GM19372 (cell line): ENCODE results near the gene ANO6.

Experiments
- ATAC-seq: cut with Tn5 transposase; IDR thresholded peaks from one replicate; pipeline ENCODE4 v1.9.1; 2021; ENCODE audit warnings: mild to moderate bottlenecking, low read depth, moderate library complexity; ENCODE audit not compliant: unreplicated experiment

Gene ANO6

GRCh38 chr12:45212064-45212463, 3.8 kb upstream of the ANO6 start:
- ATAC-seq, result no peak

- no peak for ATAC-seq
Observed at GRCh38 chr12:45213107-45213506, 2.8 kb upstream of the ANO6 start.

- no peak for ATAC-seq
Observed at GRCh38 chr12:45214071-45214470, 1.8 kb upstream of the ANO6 start.

- no peak for ATAC-seq
Observed at GRCh38 chr12:45214749-45215418, 1.0 kb upstream of the ANO6 start.

DNA sequence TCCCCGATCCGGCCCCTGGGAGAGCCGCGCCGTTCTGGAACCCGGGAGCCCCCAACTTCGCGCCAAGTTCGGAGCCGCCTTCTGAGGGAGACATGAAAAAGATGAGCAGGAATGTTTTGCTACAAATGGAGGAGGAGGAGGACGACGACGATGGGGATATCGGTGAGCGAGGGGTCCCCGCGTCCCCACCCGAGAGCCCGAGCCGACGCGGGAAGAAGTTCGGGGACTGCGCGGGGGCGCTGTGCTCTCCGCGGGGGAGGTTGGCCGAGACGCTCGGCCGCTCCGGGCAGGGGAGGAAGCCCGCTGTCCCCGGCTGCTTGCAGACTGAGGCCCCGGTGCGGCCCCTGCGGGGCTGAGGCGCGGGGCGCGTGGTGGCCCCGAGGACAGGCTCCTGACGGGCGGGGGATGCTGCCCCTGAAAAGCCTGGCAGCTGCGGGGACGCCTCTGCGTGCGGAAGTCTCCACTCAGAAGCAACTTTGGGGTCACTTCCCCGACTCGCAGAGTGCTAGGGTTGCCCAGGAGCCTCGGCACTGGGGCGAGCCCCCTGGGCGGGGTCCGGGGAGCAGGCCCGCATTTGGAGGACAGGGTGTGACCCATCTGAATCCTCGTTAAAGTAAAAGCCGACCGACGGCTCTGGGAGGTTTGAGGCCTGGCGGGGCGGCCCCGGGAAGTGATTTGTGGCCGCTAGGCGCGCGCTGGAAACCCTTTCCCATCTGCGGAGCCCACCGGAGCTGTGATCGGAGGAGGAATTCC, 511 bp downstream of the ANO6 start:
- ATAC-seq, result peak; percentile 34

GRCh38 chr12:45216983-45217485, 1.1 kb downstream of the ANO6 start:
- no peak for ATAC-seq

DNA sequence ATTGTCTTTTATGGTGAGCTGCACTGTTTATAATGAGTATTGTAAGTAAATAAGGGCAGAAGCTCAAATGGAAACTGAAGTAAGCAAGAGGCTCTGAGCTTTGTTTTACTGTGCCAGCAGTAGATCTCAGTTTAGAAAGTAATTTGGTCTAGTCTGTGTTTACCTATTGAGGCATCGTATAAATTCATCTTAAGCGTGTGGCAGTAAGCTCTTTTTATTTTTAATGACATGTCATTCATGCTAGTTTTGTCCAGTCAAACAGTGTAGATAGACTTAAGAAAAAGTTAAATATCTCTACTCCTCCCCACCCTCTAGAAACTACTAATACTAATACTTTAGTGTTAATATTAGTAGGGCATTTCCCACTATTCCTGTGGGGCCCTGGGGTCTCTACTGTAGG, 2.0 kb downstream of the ANO6 start:
- ATAC-seq, result no peak

DNA sequence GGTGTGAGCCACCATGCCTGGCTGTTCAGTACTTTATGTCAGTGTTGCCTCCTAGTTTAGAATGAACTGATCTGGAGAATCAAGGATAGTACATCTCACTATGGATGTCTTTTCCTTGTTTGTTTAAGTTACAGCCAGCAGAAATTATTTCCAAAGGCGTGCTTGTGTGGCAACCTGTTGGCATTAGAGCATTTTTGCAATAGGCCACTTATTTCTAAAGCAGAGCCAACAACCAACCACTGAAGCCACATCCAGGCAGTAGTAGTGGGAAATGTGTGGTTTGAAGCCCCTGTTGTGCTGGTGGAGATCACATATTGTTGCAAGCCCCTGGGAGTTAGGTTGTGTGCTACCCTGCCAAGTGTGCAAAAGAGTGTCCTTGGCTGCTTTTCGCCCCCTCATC, 3.7 kb downstream of the ANO6 start:
- no peak for ATAC-seq

DNA sequence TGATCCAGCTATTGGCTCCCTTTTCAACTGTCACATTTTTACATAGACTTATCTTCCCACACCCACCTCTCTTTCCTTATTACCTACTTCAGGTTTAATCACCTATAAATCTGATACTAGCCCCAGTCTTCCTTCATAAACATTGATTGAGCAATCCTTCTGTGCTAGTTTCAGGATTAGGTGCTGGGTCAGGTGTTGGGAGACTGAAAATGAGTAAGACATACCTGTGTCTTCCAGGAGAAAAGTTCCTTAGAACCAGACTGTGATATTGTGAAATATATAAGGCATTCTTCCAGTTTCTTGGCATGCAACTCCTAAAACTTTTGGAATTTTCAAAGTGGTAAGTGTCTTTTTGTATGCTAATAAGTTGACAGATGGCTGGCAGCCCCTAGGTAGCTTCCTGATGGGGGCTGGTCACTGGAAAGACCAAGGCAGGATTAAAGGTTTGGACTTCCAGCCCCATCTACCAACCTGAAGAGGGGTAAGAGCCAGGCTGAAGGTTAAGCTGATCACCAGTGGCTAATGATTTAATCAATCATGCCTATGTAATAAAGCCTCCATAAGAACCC, 4.6 kb downstream of the ANO6 start:
- no peak for ATAC-seq

DNA sequence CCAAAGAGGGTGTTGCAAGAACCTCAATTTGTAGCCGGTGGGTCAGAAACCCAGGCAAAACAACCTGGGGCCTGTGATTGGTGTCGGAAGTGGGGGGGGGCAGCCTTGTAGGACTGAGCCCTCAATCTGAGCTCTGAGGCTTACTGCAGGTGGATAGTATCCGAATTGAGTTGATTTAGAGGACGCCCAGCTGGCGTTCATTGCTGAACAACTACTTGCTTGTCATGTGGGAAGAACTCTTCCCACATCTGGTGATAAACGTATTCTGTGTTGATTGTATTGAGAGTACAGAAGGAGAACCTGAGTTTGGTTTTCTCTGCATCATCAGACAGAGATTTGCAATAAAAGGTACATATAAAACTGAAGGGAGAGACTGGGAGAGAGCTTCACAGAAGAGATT, 5.1 kb downstream of the ANO6 start:
- ATAC-seq, result no peak

DNA sequence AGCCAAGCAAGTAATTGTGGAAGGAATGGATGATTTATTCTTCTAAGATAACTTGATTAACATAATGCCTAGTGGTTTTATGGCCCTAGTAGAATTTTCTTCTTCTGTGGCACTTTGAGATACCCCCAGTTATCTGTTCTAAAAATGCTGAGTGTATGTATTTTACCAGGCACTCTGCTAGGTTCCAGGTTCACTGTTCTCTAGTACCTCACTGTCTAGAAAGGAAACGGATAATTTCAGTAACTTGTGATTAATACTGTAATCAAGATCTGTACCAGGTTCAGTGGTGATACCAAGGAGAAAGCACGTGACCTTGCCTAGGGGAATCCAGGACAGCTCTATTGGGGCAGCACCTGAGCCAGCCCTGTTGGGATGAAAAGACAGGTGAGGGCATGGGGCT, 8.0 kb downstream of the ANO6 start:
- no peak for ATAC-seq

- no peak for ATAC-seq
Observed at GRCh38 chr12:45224311-45224710, 8.4 kb downstream of the ANO6 start.

GRCh38 chr12:45226021-45226420, 10.1 kb downstream of the ANO6 start:
- ATAC-seq, result no peak

GRCh38 chr12:45227316-45228067, 11.6 kb downstream of the ANO6 start:
- no peak for ATAC-seq

DNA sequence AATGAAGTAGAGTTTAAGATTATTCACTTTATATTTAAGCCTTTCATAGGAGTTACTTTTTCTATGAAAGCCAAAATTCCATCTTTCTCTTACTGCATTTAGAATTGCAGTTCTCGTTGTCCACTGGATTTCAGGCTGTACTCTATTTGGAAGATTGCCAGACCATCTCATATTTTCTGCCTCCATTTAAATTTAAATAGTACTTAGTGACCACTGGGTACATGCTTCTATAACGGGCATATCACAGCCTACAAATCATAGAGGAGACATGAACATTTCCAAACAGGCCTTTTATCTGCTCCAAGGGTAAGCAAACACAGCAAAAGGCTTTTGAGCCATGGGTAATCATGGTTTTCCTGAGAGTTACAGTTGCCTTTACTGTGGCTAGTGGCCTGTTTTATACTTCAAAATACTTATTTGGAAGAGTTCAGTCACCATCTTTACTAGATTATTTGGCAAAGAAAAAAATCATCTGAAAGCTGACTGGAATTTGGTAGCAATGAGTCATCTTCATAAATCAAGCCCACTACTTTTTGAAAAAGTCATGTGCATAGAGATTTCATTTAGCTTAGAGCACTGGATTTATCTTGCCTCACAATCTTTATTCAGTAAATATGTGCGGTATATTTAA, 15.7 kb downstream of the ANO6 start:
- ATAC-seq, result no peak

DNA sequence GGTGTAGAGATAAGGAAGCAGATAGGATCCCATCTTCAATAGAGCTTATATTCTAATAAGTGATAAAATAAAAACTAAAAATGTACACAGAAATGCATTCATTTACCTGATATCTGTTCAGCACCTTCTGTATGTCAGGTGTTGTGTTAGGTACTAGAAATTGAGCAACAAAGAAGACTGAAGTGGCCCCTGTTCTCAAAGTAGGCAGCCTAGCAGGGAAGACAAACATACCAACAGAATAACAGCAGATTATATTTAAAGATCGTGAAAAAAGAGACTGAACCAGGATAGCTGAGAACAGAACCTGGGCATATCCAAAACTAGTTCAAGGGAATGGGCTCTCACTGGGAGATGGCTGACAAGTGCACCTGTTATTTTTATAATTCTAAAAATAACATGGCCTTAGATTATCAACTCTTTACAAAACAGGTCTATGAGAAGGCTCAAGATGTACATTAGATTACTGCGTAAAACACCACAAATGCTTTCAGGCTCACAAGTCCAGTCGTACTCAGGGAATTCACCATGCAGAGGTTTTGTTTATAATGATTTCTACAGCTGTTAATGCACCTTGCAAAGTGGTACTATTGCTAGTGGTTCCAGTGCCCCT, 16.4 kb downstream of the ANO6 start:
- no peak for ATAC-seq

GRCh38 chr12:45232756-45233372, 17.0 kb downstream of the ANO6 start:
- ATAC-seq, result no peak

DNA sequence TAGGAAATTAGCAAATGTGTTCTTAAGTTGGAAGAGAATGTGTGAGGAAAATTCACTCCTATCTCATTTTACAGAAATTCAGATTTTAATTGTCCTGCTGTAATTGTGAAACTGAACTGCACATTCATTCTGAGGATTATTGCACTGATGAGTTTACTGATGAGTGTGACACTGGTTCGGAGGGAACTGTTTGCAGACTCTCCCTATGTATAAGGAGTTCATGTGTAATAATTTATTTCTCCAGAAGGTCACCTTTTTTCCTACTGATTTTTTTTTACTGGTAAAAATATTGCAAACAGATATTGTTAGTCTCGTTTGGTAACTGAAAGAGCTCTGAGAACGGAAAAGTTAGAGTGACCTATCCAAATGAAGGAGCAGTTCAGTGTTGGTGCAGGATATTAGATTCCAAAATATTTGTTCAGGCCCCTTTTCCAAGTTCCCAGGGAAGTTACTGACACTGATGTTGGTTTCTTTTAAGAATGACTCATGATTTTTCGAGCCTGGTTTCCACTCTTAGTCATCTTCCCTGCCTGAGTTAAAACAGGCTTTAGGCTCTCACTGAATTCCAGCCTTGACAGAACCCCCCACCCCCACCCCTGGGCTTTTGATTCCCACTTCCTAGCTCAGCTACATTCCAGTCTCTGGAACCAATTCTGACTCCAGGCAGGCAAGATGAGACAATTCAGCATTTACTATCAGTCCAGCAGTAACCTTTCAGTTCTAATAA, 18.4 kb downstream of the ANO6 start:
- ATAC-seq, result no peak
